HL-60 (cell line): ENCODE data around the gene C16orf82.

Source experiments
- DNase-seq, 2 experiments: peaks; one replicate each; pipeline ENCODE4 v3.0.0-alpha.2; 2010 to 2020; ENCODE audit warnings: low read depth in 1 of 2, low spot score in 1 of 2
- H3K27ac ChIP-seq: fragments of 250-450 bp; sonication (Bioruptor Pico); replicated peaks from 2 replicates; pipeline ENCODE4 v1.5.1; 2020; ENCODE audit warnings: mild to moderate bottlenecking, moderate library complexity
- H3K27me3 ChIP-seq: fragments of 250-450 bp; sonication (Bioruptor Pico); 2 replicates; pipeline ENCODE4 v1.5.1; 2021; ENCODE audit warnings: mild to moderate bottlenecking, moderate library complexity; ENCODE audit not compliant: insufficient read depth, poor library complexity, severe bottlenecking
- H3K4me3 ChIP-seq: replicated peaks from 2 replicates; pipeline ENCODE4 v1.5.1; 2011; ENCODE audit warnings: mild to moderate bottlenecking, control low read depth, low read length; ENCODE audit not compliant: insufficient read depth
- CTCF ChIP-seq: IDR thresholded peaks from one replicate; pipeline ENCODE4 v1.5.1; 2011; ENCODE audit warnings: low read length, control low read depth, inconsistent platforms; ENCODE audit not compliant: insufficient read depth
- GABPA ChIP-seq: IDR thresholded peaks from 2 replicates; pipeline ENCODE4 v1.6.1; 2012; ENCODE audit warnings: low read depth
- POLR2AphosphoS5 ChIP-seq: IDR thresholded peaks from 2 replicates; pipeline ENCODE4 v1.6.1; 2012; ENCODE audit warnings: low read depth
- REST ChIP-seq: IDR thresholded peaks from 2 replicates; pipeline ENCODE4 v1.6.1; 2012; ENCODE audit warnings: low read depth; ENCODE audit not compliant: insufficient replicate concordance
- SPI1 ChIP-seq: IDR thresholded peaks from 2 replicates; pipeline ENCODE4 v1.6.1; 2012; ENCODE audit warnings: low read depth, mild to moderate bottlenecking, borderline replicate concordance

Gene C16orf82

GRCh38 chr16:27025581-27025980, 41.1 kb upstream of the C16orf82 start:
- no peaks in the 10 kb centered on the region for H3K27me3 ChIP-seq
- no peak overlapping the region for H3K27ac ChIP-seq
- TF ChIP-seq SPI1 (no peak), POLR2AphosphoS5 (no peak), CTCF (no peak), REST (no peak), GABPA (no peak)
- no peak for DNase-seq
- no peak overlapping the region for H3K4me3 ChIP-seq

- Histone ChIP-seq H3K27me3 (no peaks in the 10 kb centered on the region), H3K4me3 (no peak overlapping the region), H3K27ac (no peak overlapping the region)
- TF ChIP-seq REST: no peak
- no peak for TF ChIP-seq SPI1
- TF ChIP-seq POLR2AphosphoS5: no peak
- no peak for TF ChIP-seq CTCF
- no peak for TF ChIP-seq GABPA
- DNase-seq: no peak
Observed at GRCh38 chr16:27027971-27028370, 38.8 kb upstream of the C16orf82 start.

GRCh38 chr16:27028591-27029110, 38.1 kb upstream of the C16orf82 start:
- DNase-seq: no peak
- no peak overlapping the region for H3K27ac ChIP-seq
- no peak for TF ChIP-seq SPI1
- no peak for TF ChIP-seq REST
- TF ChIP-seq POLR2AphosphoS5: no peak
- no peak for TF ChIP-seq CTCF
- TF ChIP-seq GABPA: no peak
- no peaks in the 10 kb centered on the region for H3K27me3 ChIP-seq
- H3K4me3 ChIP-seq: no peak overlapping the region
